ENCODE results near the gene VAT1L. TPM values are rescaled to one million over a fixed set of nuclear protein-coding genes. Genes with fewer than 3 reads are reported as not detected.

VAT1L gene
- polyA plus RNA-seq, 6 donors from 2014 or later = 0.07 to 4.3 (median 0.16) TPM; not detected in 2

DNA sequence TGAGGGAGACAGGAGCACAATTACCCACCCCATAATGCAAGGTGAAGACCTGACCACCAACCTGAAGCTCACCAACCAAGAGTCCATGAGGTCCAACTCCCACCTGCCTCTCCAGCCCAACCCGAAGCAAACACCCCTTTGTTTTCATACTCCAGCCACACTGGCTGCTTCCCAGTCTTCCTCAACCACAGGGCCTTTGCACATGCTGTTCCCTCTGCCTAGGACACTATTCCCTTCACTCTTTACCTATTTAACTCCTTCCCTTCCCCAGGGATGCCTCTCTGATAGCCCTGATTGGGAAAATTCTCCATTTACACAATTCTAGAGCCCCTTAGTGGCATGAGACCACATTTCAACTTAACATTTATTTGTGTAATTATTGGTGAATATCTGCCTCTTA, 86.0 kb downstream of the VAT1L start:
- H3K27ac Mint-ChIP-seq = no peak overlapping the region
- H3K27me3 Mint-ChIP-seq = no peaks in the 10 kb centered on the region
- H3K4me1 Mint-ChIP-seq = no peaks in the 10 kb centered on the region
- no peak overlapping the region for H3K4me3 Mint-ChIP-seq
- H3K9me3 Mint-ChIP-seq = peaks cover 0 to 4% (median 0%) of the 10 kb centered on the region in 7 donors
- no peaks in the 10 kb centered on the region for H3K36me3 Mint-ChIP-seq
- DNase-seq (no peak), ATAC-seq (ENCODE audit: low read depth in 2 of 2) (no peak)

DNA sequence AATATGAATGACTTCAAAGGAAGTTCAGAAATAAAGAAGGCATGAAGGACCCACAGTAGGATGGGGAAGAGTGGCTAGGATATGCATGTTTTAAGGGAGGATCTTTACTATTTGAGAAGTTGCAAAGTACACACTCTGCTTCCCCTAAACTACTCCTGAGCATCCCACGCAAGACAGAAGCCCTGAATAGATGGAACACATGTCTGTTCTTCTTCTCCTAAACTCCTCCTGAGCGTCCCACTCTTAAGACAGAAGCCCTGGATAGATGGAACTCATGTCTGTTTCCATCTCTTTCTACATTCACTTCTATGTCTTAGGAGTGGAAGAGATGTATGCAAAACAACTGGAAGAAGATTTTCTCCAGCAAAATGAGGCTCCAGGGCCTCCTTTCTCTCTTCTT, 88.4 kb downstream of the VAT1L start:
- DNase-seq (no peak), ATAC-seq (ENCODE audit: low read depth in 2 of 2) (no peak)
- Mint-ChIP-seq H3K27ac (no peak overlapping the region), H3K9me3 (peaks cover 0 to 4% (median 0%) of the 10 kb centered on the region in 7 donors), H3K4me1 (no peaks in the 10 kb centered on the region), H3K4me3 (no peak overlapping the region), H3K36me3 (no peaks in the 10 kb centered on the region), H3K27me3 (no peaks in the 10 kb centered on the region)

DNA sequence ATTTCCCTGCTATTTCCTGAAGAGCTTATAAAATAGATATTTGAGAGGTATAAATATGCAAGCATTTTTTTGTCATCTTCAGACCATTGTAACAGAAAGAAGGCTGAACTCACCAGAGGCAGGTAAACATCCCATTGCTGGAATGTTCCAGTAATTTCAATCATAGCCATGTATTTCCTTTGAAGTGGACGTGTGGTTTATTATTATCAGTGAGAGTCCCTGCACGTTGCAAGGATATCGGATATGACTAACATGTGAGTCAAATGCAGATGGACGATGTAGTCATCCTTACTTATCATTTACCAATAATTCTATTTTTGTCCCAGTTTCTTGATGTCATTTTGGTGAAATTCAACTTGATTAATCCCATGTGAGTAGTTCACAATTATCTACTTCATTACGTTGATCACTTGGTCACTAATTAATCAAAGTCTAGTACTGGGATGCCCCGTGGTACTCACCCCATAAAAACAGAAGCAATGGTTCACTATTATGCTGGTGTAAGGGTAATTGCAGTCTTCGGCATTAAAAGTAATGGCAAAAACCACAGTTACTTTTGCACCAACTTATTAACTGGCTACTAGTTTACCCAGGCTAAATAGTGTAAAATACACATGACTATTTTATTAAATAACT, 89.5 kb downstream of the VAT1L start:
- Mint-ChIP-seq H3K4me1 (no peaks in the 10 kb centered on the region), H3K27me3 (no peaks in the 10 kb centered on the region), H3K27ac (no peak overlapping the region), H3K4me3 (no peak overlapping the region), H3K9me3 (peaks cover 0 to 4% (median 0%) of the 10 kb centered on the region in 7 donors), H3K36me3 (no peaks in the 10 kb centered on the region)
- no peak for ATAC-seq (ENCODE audit: low read depth in 2 of 2)
- no peak for DNase-seq

DNA sequence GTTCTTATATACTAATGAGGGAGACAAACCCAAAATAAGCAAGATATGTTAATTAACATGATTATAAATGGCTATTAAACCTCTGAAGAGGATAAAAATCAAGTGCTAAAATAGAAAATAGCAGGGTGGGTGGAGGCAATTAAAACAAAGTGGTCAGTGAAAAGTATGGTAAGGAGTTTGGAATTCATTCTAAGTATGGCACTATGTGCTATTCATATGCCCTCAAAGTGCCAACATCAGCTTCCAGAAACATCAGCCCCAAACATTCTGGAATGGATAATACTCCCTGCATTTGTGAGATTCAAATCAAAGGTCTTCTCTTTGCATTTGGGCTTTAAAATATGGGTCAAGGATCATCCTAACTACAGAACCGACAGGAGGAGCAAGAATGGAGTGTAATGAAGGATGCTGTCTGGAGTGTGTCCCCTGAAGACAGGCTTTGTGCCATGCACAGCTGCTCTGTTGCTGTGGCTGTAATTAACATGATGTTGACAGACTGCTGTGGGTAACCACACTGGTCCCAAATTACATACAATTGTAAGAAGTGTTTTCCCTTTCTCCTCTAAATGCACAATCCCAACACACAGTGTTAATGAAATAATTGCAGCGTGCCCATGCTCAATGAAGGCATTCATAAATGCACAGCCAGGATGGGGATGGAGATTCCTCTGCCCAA, 93.1 kb downstream of the VAT1L start:
- H3K4me1 Mint-ChIP-seq = no peaks in the 10 kb centered on the region
- no peak overlapping the region for H3K4me3 Mint-ChIP-seq
- no peaks in the 10 kb centered on the region for H3K9me3 Mint-ChIP-seq

DNA sequence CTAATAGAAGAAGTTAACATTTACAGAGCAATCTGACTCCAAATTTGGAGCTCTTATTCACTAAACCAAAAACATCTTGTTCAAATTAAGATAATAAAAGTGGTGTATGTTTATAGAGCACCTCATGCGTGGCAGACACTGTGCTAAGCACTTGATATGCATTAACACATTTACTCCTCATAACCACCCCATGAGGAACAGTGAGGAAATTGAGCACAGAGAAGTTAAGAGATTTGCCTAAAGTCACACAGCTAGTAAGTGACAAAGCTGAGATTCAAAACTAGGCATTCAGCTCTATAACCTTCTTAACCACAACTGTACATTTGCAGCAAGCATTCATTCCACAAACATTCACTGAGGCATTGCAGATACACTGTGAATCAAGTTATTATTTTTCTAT, 94.0 kb downstream of the VAT1L start:
- H3K27ac Mint-ChIP-seq = no peak overlapping the region
- no peaks in the 10 kb centered on the region for H3K4me1 Mint-ChIP-seq
- no peaks in the 10 kb centered on the region for H3K36me3 Mint-ChIP-seq
- no peaks in the 10 kb centered on the region for H3K27me3 Mint-ChIP-seq
- H3K9me3 Mint-ChIP-seq = no peaks in the 10 kb centered on the region
- DNase-seq (no peak), ATAC-seq (ENCODE audit: low read depth in 2 of 2) (no peak)
- no peak overlapping the region for H3K4me3 Mint-ChIP-seq

More for the DNA sequence above, 93.1 kb downstream of the VAT1L start:
- H3K27me3 Mint-ChIP-seq = no peaks in the 10 kb centered on the region
- ATAC-seq (ENCODE audit: low read depth in 2 of 2) (no peak), DNase-seq (no peak)
- no peak overlapping the region for H3K27ac Mint-ChIP-seq
- no peaks in the 10 kb centered on the region for H3K36me3 Mint-ChIP-seq

DNA sequence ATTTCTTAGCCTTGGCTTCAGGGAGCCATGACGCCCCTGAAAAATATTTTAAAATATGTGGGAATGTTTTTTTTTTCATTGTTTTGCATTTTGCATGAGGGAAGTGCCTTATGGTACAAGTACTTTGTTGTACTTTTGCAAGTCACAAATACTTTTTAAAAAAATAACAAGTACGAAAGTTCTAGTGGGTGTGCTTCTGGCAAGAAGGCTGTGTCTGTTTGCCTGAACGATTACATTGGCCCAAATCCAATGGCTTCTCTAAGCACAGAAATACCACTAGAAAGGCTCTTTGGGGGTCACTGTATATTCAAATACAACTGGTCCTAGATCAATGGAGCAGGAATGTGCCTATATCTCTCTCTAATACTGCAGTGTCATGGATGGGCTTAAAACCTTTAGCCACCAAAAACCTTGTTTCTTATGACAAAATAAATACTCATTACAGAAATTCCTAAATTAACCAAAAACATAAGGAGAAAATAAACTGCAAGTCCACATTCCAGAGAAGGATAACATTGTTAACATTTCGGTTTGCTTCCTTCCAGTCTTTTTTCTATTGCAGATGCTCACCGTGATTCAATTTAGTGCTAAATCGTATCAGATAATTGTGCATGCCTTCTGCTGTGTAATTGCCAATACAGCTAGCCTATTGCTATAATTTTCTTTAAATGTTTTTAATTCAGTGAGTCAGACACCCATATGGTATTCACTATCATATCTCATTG, 97.4 kb downstream of the VAT1L start:
- Mint-ChIP-seq H3K4me3 (no peak overlapping the region), H3K27ac (no peak overlapping the region)

DNA sequence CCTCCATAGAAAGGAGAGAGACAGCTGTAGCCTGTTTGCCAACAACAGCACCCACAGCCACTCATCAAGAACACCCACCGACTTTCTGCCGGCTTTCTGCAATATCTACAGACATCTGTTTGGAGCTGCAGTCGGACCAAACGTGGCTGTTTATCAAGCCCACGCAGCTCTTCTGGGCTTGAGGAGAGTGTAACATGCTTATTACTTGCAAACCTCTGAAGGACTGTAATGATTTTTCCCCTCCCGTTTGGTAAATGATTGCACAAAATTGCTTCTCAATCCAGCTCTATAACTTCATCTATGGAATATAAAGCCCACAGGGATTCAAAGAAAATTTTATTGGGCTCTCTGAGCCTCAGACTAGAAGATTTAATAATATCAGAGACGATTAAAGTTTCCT, 100.5 kb downstream of the VAT1L start:
- DNase-seq = no peak
- H3K36me3 Mint-ChIP-seq = no peaks in the 10 kb centered on the region
- peak overlapping the region in 1 of 6 donors; percentile 44 for H3K27ac Mint-ChIP-seq
- H3K27me3 Mint-ChIP-seq = no peaks in the 10 kb centered on the region
- no peak overlapping the region for H3K4me3 Mint-ChIP-seq
- no peaks in the 10 kb centered on the region for H3K9me3 Mint-ChIP-seq
- peaks cover 0 to 4% (median 0%) of the 10 kb centered on the region in 3 donors for H3K4me1 Mint-ChIP-seq
- no peak for ATAC-seq (ENCODE audit: low read depth in 2 of 2)

More for the DNA sequence above, 97.4 kb downstream of the VAT1L start:
- Mint-ChIP-seq H3K36me3 (no peaks in the 10 kb centered on the region), H3K4me1 (peaks cover 0 to 4% (median 0%) of the 10 kb centered on the region in 3 donors), H3K9me3 (no peaks in the 10 kb centered on the region), H3K27me3 (no peaks in the 10 kb centered on the region)
- ATAC-seq (ENCODE audit: low read depth in 2 of 2) (no peak), DNase-seq (no peak)

DNA sequence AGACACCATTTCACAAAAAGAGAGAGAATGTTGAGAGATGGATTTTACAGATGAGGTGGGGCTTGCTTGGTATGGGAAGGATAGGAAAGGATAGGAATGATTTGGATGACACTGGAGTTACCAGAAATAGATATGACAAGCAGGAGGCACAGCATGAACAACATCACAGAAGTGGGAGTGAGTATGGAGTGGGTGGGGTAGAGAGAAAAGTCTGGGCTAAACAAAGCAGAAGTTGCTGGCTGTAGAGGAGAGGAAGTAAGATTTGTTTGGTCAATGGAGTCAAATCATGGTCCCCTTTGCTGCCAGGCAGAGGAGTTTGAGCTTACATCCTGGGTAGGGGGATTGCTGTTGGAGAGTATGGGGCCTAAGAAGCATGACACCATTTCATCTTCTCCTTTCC, 101.7 kb downstream of the VAT1L start:
- ATAC-seq (ENCODE audit: low read depth in 2 of 2) (no peak), DNase-seq (no peak)
- Mint-ChIP-seq H3K27me3 (no peaks in the 10 kb centered on the region), H3K9me3 (no peaks in the 10 kb centered on the region), H3K4me3 (no peak overlapping the region), H3K27ac (peak overlapping the region in 2 of 6 donors; percentile 2 to 7), H3K4me1 (peaks cover 0 to 4% (median 0%) of the 10 kb centered on the region in 3 donors), H3K36me3 (no peaks in the 10 kb centered on the region)

DNA sequence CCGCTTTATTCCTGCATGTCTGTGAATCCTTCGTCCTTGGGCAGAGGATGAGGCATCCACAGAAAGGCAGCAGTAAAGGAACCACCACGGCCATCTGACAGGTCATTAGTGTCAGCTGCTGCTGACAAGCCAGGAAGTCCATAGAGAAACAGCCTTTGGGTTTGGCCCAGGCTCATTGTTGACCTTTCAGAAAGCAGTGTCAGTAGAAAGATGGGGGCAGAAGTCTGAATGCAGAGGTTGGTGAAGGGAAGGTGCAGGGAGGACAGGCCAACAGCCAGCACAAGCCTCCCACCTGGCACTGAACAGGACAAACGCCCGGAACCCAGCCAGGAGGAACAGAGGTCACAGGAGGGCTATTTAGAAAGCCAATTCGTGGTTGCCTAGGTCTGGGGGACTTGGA, 105.8 kb downstream of the VAT1L start:
- H3K27ac Mint-ChIP-seq = no peak overlapping the region
- no peaks in the 10 kb centered on the region for H3K36me3 Mint-ChIP-seq
- no peaks in the 10 kb centered on the region for H3K9me3 Mint-ChIP-seq
- no peak overlapping the region for H3K4me3 Mint-ChIP-seq
- ATAC-seq (ENCODE audit: low read depth in 2 of 2) (no peak), DNase-seq (no peak)
- peaks cover 0 to 4% (median 0%) of the 10 kb centered on the region in 3 donors for H3K4me1 Mint-ChIP-seq
- no peaks in the 10 kb centered on the region for H3K27me3 Mint-ChIP-seq

DNA sequence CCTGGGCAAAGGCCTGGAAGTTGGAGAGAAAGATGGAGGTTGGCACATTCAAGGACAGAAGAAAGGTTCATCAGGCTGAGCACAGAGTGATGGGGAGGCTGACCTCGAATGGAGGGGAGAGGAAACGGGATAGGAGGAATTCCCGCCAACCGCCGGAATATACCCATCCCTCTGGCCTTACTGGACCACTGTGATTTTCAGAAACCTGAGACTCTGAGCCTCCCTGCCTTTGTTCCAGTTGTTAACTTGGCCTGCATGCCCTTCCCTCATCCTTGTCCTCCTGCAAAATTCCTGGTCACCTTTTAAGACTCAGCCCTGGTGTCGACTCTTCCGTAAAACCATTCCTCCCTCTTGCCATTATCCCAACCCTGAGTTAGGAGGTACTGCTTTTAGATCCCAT, 107.6 kb downstream of the VAT1L start:
- no peak overlapping the region for H3K4me3 Mint-ChIP-seq
- no peaks in the 10 kb centered on the region for H3K36me3 Mint-ChIP-seq
- no peaks in the 10 kb centered on the region for H3K27me3 Mint-ChIP-seq
- DNase-seq = no peak
- no peaks in the 10 kb centered on the region for H3K9me3 Mint-ChIP-seq
- H3K4me1 Mint-ChIP-seq = no peaks in the 10 kb centered on the region
- no peak overlapping the region for H3K27ac Mint-ChIP-seq
- no peak for ATAC-seq (ENCODE audit: low read depth in 2 of 2)

DNA sequence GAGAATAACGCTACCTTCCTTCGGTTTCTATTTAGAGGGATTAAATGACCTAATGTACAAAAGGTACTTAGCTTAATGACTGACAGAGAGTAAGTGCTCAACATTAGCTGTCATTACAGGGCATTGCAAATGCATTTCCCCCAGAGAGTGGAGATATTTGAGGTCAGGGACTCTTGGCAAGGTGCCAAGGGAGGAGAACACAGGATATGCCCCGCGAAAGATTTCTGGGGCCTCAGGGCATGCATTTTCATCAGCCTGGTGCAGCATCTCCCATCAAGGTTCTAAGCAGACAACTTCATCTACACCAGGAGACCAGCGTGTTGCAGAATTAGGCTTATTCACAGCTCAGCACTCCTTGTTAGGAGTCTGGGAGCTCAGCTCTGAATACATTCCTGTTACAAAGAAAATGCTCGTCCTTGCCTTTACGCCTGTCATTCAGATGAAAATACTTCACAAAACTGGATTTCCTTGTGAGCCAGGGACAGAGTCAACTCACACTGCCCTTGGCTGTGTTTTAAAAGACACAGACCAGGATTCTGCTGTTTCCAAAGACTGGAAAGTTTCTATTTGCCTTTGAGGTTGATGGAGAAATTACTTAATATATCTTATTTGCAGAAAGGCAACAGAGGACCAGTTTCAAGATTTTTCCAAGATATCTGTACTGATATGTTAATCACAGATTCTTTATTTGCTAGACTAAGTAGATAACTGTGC, 108.2 kb downstream of the VAT1L start:
- no peaks in the 10 kb centered on the region for H3K4me1 Mint-ChIP-seq
- no peak overlapping the region for H3K4me3 Mint-ChIP-seq
- no peaks in the 10 kb centered on the region for H3K36me3 Mint-ChIP-seq
- H3K27me3 Mint-ChIP-seq = no peaks in the 10 kb centered on the region
- no peak for ATAC-seq (ENCODE audit: low read depth in 2 of 2)
- no peak overlapping the region for H3K27ac Mint-ChIP-seq
- DNase-seq = no peak
- H3K9me3 Mint-ChIP-seq = peaks cover 0 to 3% (median 0%) of the 10 kb centered on the region in 7 donors

DNA sequence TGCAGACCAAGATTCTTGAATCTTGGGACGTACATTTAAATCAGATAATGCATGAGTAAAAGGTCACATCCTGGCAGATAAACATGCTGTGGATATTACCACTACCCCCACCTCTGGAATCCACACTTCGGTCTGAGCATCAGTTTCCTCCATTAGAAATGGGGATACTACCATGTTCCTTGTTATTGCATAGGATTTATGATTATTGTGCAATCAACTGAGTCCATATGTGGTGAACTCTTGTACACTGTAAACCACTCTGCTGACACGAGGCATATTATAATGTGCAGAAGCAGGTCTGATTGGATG, 108.7 kb downstream of the VAT1L start:
- DNase-seq (no peak), ATAC-seq (ENCODE audit: low read depth in 2 of 2) (no peak)
- Mint-ChIP-seq H3K27me3 (no peaks in the 10 kb centered on the region), H3K9me3 (peaks cover 0 to 4% (median 0%) of the 10 kb centered on the region in 7 donors), H3K4me3 (no peak overlapping the region), H3K4me1 (no peaks in the 10 kb centered on the region), H3K36me3 (no peaks in the 10 kb centered on the region), H3K27ac (no peak overlapping the region)

DNA sequence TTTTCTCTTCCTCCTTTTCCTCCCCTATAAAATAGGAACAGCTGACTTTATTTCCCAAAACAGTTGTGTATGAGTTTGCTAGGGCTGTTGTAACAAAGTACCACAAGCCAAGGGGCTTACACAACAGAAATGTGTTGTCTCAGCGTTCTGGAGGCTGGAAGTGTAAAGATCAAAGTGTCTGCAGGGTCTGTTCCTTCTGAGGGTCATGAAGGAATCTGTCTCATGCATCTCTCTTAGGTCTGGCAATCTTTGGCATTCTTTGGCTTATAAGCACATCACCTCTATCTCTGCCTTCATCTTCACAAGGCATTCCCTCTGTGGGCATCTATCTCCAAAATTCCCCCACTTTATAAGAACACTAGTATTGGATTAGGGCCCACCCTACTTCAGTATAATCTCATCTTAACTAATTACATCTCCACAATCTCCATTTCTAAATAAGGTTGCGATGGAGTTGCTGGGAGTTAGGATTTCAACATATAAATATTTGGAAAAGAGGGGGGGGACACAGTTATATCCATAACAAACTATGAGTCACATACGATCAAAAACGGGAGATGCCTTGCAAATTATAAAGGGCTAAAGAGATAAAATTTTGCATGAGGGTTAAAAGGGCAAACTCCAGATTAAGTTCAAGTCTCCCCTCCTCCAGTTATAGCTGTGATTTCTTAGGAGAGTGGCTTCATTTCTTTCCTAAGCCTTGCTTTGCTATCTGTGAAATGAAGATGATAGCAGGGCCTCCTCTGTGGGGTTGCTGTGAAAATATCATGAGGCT, 109.7 kb downstream of the VAT1L start:
- Mint-ChIP-seq H3K36me3 (no peaks in the 10 kb centered on the region), H3K4me1 (no peaks in the 10 kb centered on the region), H3K9me3 (peaks cover 0 to 4% (median 0%) of the 10 kb centered on the region in 7 donors), H3K27ac (no peak overlapping the region), H3K27me3 (no peaks in the 10 kb centered on the region), H3K4me3 (no peak overlapping the region)
- DNase-seq = no peak
- ATAC-seq (ENCODE audit: low read depth in 2 of 2) = no peak

Data from naive B cell (primary cell).